AG10803 (cell line): ENCODE results near the gene KIF26A.

Source experiments
- DNase-seq: peaks from one replicate; pipeline ENCODE4 v3.0.0; 2010; ENCODE audit warnings: low read depth
- H3K4me3 ChIP-seq: 2 replicates; pipeline ENCODE4 v1.5.1; 2011; ENCODE audit warnings: mild to moderate bottlenecking, low read length, control low read depth
- CTCF ChIP-seq: conservative IDR thresholded peaks from 2 replicates; pipeline ENCODE4 v1.5.1; 2011; ENCODE audit warnings: mild to moderate bottlenecking, low read length, control low read depth, inconsistent platforms

KIF26A gene

GRCh38 chr14:104107611-104108569 lies 30.5 kb upstream of the KIF26A start:
- DNase-seq = no peak
- no peak for TF ChIP-seq CTCF
- H3K4me3 ChIP-seq = no peak overlapping the region

GRCh38 chr14:104108570-104109541 lies 29.5 kb upstream of the KIF26A start:
- no peak for TF ChIP-seq CTCF
- DNase-seq = no peak
- H3K4me3 ChIP-seq = no peak overlapping the region

GRCh38 chr14:104109731-104110361 lies 28.5 kb upstream of the KIF26A start:
- no peak for DNase-seq
- no peak overlapping the region for H3K4me3 ChIP-seq
- TF ChIP-seq CTCF = no peak

- TF ChIP-seq CTCF = no peak
- no peak overlapping the region for H3K4me3 ChIP-seq
- DNase-seq = no peak
Measured at GRCh38 chr14:104110491-104111209, 27.7 kb upstream of the KIF26A start.

GRCh38 chr14:104111301-104112112 lies 26.9 kb upstream of the KIF26A start:
- no peak for DNase-seq
- H3K4me3 ChIP-seq = no peak overlapping the region
- no peak for TF ChIP-seq CTCF

- H3K4me3 ChIP-seq = no peak overlapping the region
- no peak for DNase-seq
- no peak for TF ChIP-seq CTCF
Measured at GRCh38 chr14:104112113-104112505, 26.3 kb upstream of the KIF26A start.
